ENCODE results near the gene RCHY1. TPM values are rescaled to one million over a fixed set of nuclear protein-coding genes. Genes with fewer than 3 reads are reported as not detected.
A peak's percentile ranks its signal among the peaks of the same experiment; 100 is the strongest.
"Not testable (repeated sequence)": the region's sequence is repeated elsewhere in the genome, so short reads cannot be mapped to it uniquely, and the experiment has no call there.

The RCHY1 gene
- total RNA-seq, 1 donor from 2014 or later = 39.5 TPM

DNA sequence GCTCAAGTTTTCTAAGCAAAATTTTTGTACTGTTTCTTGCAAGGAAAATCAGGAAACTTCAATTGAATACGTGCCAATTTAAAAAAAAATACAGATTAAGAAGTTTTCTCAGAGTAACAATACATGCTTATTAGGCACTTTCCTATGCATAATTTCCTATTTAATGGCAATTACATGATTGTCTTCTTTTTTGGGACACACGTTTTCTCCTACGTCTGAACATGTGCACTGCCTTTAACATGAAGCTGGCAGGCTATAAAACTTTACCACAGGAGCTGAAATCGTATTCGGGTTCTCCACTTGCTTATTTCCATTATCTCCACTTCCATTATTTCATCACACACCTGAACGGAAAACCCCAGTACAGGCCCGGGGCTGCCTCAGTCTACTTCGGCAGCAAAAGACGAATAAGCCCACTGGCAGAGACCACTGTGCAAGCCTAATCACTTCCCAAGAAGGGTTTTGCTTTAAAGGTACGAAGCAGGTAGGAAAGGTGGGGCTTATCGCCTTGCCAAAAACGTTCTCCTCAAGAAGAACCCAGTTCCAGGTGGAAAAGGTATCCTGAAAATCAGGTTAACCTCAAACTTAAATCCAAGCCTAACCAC lies 575 bp downstream of the RCHY1 start:
- TF ChIP-seq, protein P1, sequence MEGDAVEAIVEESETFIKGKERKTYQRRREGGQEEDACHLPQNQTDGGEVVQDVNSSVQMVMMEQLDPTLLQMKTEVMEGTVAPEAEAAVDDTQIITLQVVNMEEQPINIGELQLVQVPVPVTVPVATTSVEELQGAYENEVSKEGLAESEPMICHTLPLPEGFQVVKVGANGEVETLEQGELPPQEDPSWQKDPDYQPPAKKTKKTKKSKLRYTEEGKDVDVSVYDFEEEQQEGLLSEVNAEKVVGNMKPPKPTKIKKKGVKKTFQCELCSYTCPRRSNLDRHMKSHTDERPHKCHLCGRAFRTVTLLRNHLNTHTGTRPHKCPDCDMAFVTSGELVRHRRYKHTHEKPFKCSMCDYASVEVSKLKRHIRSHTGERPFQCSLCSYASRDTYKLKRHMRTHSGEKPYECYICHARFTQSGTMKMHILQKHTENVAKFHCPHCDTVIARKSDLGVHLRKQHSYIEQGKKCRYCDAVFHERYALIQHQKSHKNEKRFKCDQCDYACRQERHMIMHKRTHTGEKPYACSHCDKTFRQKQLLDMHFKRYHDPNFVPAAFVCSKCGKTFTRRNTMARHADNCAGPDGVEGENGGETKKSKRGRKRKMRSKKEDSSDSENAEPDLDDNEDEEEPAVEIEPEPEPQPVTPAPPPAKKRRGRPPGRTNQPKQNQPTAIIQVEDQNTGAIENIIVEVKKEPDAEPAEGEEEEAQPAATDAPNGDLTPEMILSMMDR (IDR thresholded peaks at IDR 0.05; ENCODE audit: unreplicated experiment) = no peak
- Mint-ChIP-seq H3K9me3 (ENCODE audit: low read depth) (peaks cover 5% of the 10 kb centered on the region), H3K4me3 (ENCODE audit: low read depth) (no peak overlapping the region)

DNA sequence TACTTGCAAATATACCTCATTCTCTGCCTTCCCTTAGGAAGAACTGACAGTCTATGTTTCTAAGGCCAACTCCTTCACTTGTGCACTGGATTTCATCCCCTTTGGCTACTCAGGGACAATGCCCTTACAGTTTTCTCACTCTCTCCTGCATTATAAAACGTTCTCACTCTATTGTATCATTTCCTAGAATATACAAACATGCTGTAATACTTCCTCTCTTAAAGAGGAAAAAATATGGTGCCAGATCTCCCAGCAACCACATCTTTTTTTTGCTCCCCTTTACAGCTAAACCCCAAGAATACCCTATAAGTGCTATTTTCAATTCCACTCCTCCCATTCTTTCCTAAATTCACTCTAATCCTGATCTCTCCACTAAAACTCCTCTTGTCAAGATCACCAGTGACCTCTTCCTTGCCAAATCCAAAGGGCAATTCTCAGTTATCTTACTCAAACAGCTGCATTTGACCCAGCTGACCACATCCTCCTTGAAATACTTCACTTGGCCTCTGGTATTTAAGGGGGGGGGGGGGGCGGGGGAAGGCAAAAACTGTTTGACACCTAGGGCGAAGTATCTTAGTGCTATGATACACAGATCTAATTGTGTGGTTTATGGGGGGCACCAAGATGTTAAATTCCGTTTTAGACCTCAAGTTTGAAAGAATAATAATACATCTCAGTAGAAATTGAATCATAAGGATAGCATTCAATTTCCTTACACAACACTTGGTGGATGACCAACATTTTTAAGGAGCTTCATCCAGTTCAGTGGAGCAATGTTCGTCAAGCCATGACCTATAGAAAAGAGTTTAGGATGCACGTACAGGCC lies 1.6 kb downstream of the RCHY1 start:
- peaks cover 15% of the 10 kb centered on the region for H3K4me1 Mint-ChIP-seq (ENCODE audit: low read depth)
- DNase-seq (ENCODE audit: low spot score, unreplicated experiment) = no peak
- H3K9me3 Mint-ChIP-seq (ENCODE audit: low read depth) = peaks cover 5% of the 10 kb centered on the region
- H3K36me3 Mint-ChIP-seq (ENCODE audit: insufficient read depth) = peaks cover 13% of the 10 kb centered on the region
- H3K27ac Mint-ChIP-seq = peak overlapping the region; percentile 94
- TF ChIP-seq, protein P1 (IDR thresholded peaks at IDR 0.05; ENCODE audit: unreplicated experiment) = no peak
- H3K4me3 Mint-ChIP-seq (ENCODE audit: low read depth) = no peak overlapping the region
- H3K27me3 Mint-ChIP-seq = no peaks in the 10 kb centered on the region

More for the DNA sequence above, 575 bp downstream of the RCHY1 start:
- H3K27me3 Mint-ChIP-seq = no peaks in the 10 kb centered on the region
- peaks cover 15% of the 10 kb centered on the region for H3K4me1 Mint-ChIP-seq (ENCODE audit: low read depth)
- peak overlapping the region; percentile 97 for H3K27ac Mint-ChIP-seq
- peaks cover 16% of the 10 kb centered on the region for H3K36me3 Mint-ChIP-seq (ENCODE audit: insufficient read depth)
- no peak for DNase-seq (ENCODE audit: low spot score, unreplicated experiment)

DNA sequence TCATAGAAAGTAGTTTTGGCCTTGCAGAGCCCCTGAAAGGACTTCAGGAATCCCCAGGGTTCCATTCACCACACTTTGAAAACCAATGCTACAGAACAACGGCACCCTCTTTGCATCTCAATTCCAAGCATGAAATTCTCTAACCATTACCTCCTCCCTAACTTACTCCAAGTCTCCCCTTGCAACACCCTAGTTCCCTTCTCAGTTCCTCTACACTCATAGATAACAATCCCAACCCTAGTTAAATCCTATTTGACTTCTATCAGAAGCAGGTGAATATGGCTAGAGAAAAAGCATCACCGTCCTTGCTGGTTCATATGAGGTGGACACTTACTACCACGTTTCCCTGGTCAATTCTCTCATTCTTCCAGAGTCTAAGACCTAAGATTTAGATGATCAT lies 2.4 kb downstream of the RCHY1 start:
- Mint-ChIP-seq H3K9me3 (ENCODE audit: low read depth) (peaks cover 5% of the 10 kb centered on the region), H3K36me3 (ENCODE audit: insufficient read depth) (peaks cover 10% of the 10 kb centered on the region), H3K27me3 (no peaks in the 10 kb centered on the region), H3K4me3 (ENCODE audit: low read depth) (no peak overlapping the region), H3K27ac (no peak overlapping the region), H3K4me1 (ENCODE audit: low read depth) (peaks cover 15% of the 10 kb centered on the region)
- no peak for DNase-seq (ENCODE audit: low spot score, unreplicated experiment)
- TF ChIP-seq, protein P1 (IDR thresholded peaks at IDR 0.05; ENCODE audit: unreplicated experiment) = no peak

DNA sequence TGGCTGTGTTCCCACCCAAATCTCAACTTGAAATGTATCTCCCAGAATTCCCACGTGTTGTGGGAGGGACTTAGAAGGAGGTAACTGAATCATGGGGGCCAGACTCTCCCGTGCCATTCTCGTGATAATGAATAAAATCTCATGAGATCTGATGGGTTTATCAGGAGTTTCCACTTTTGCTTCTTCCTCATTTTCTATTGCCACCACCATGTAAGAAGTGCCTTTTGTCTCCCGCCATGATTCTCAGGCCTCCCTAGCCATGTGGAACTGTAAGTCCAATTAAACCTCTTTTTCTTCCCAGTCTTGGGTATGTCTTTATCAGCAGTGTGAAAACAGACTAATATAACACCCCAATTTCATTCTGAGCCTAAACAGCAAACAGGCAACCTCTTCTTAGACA lies 4.6 kb downstream of the RCHY1 start:
- not testable (repeated sequence) for H3K27me3 Mint-ChIP-seq, H3K27ac Mint-ChIP-seq

DNA sequence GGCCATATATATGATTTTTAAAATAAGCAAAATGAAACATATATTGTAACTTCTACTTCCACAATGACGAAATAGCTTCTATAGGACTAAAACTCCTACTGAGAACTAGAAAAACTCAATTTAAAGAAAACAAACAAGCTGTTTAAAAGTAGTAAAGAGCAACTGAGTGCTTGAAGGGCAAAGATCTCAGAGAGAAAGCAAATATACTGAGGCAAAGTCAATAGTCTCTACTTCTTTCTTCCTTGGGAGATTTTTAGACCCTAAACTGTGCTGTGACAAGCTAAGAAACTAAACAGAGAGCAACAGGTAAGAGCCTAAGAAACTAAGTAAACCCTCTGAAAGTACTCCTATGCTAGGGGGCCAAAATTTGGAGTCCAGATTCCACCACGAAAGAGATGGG lies 8.6 kb downstream of the RCHY1 start:
- DNase-seq (ENCODE audit: low spot score, unreplicated experiment) = no peak
- Mint-ChIP-seq H3K27me3 (no peaks in the 10 kb centered on the region), H3K4me1 (ENCODE audit: low read depth) (peaks cover 25% of the 10 kb centered on the region), H3K27ac (peak overlapping the region; percentile 88), H3K9me3 (ENCODE audit: low read depth) (peaks cover 5% of the 10 kb centered on the region), H3K36me3 (ENCODE audit: insufficient read depth) (peaks cover 21% of the 10 kb centered on the region), H3K4me3 (ENCODE audit: low read depth) (no peak overlapping the region)
- TF ChIP-seq, protein P1 (IDR thresholded peaks at IDR 0.05; ENCODE audit: unreplicated experiment) = no peak

More for the DNA sequence above, 4.6 kb downstream of the RCHY1 start:
- Mint-ChIP-seq H3K36me3 (ENCODE audit: insufficient read depth) (peaks cover 13% of the 10 kb centered on the region), H3K4me1 (ENCODE audit: low read depth) (peaks cover 28% of the 10 kb centered on the region)
- H3K9me3 Mint-ChIP-seq (ENCODE audit: low read depth); DNase-seq (ENCODE audit: low spot score, unreplicated experiment); H3K4me3 Mint-ChIP-seq (ENCODE audit: low read depth): not testable (repeated sequence)
